Endothelial cell of umbilical vein (primary cell): Measurements from ENCODE around the gene TRIM46. TPM values are rescaled to one million over a fixed set of nuclear protein-coding genes. Genes with fewer than 3 reads are reported as not detected.

Source experiments
- BruUV-seq: library from RNA; stranded (reverse); fragments of 400-500 nt; replicated peaks from 2 replicates; lab custom pipeline; 2021; lab: Mats Ljungman, UMichigan
- CTCF ChIA-PET: fragments of 300-600, 350-600 bp; sonication (Branson Sonifier 250); formaldehyde crosslinking; loops from one replicate; lab custom pipeline; 2021; ENCODE audit warnings: antibody characterized with exemption, inconsistent platforms; lab: Charles Lee
- POLR2A ChIA-PET: fragments of 300-600, 350-600 bp; sonication (Branson Sonifier 250); formaldehyde crosslinking; loops from one replicate; lab custom pipeline; 2021; ENCODE audit warnings: antibody characterized with exemption, inconsistent platforms; lab: Charles Lee
- DNase-seq: peaks from one replicate; pipeline ENCODE4 v3.0.0-alpha.2; 2011; ENCODE audit warnings: low read depth, low spot score
- FAIRE-seq: peaks from 2 replicates; lab custom pipeline; 2011; peaks lifted over from hg19 to GRCh38; lab: Jason Lieb, UNC
- H2AFZ ChIP-seq: 2 replicates; pipeline ENCODE4 v1.6.0; 2012; ENCODE audit warnings: low read depth, low read length, control low read depth, inconsistent platforms
- H3K27ac ChIP-seq: 2 replicates; pipeline ENCODE4 v1.5.1; 2011; ENCODE audit warnings: low read depth, mild to moderate bottlenecking, control low read depth, low read length, moderate library complexity; ENCODE audit not compliant: insufficient read depth
- H3K27me3 ChIP-seq, 2 experiments: 2 replicates each; pipeline versions ENCODE4 v1.6.0 to v1.6.1; 2011; ENCODE audit warnings: low read length in 2 of 2, mixed read lengths in 1 of 2; ENCODE audit not compliant: control insufficient read depth in 2 of 2, insufficient read depth in 2 of 2
- H3K36me3 ChIP-seq, 2 experiments: 2 replicates in 1 of 2; 3 replicates in 1 of 2; pipeline ENCODE4 v1.5.1; 2011; ENCODE audit warnings: low read length in 2 of 2, mild to moderate bottlenecking in 1 of 2, moderate library complexity in 1 of 2; ENCODE audit not compliant: control insufficient read depth in 2 of 2, insufficient read depth in 2 of 2; ENCODE audit errors: extremely low read depth in 1 of 2
- H3K4me1 ChIP-seq: 3 replicates; pipeline ENCODE4 v1.5.1; 2011; ENCODE audit warnings: mild to moderate bottlenecking, low read length; ENCODE audit not compliant: control insufficient read depth, insufficient read depth; ENCODE audit errors: extremely low read depth
- H3K4me2 ChIP-seq: 2 replicates; pipeline ENCODE4 v1.6.1; 2011; ENCODE audit warnings: low read length, control low read depth, mixed read lengths; ENCODE audit not compliant: insufficient read depth
- H3K4me3 ChIP-seq, 3 experiments: fragments of 200-600 bp in 1 of 3; sonication (generic), shearing (Covaris generic) in 1 of 3; replicated peaks in 1 of 3; 2 replicates each; pipeline ENCODE4 v1.5.1; 2011 to 2016; ENCODE audit warnings: control low read depth in 3 of 3, low read length in 3 of 3, mild to moderate bottlenecking in 2 of 3, inconsistent platforms in 1 of 3, low read depth in 1 of 3, moderate library complexity in 1 of 3; ENCODE audit not compliant: insufficient read depth in 1 of 3
- H3K79me2 ChIP-seq: 2 replicates; pipeline ENCODE4 v1.6.0; 2012; ENCODE audit warnings: low read length, inconsistent platforms; ENCODE audit not compliant: control insufficient read depth, insufficient read depth
- H3K9ac ChIP-seq: replicated peaks from 2 replicates; pipeline ENCODE3; 2011; ENCODE audit warnings: low read length, control low read depth; ENCODE audit not compliant: insufficient read depth; ENCODE audit errors: extremely low read depth
- H3K9me1 ChIP-seq: replicated peaks from 3 replicates; pipeline ENCODE4 v1.6.0; 2011; ENCODE audit warnings: mild to moderate bottlenecking, low read length; ENCODE audit not compliant: control insufficient read depth, insufficient read depth; ENCODE audit errors: extremely low read depth
- H3K9me3 ChIP-seq: replicated peaks from 2 replicates; pipeline ENCODE4 v1.5.1; 2012; ENCODE audit warnings: low read length, inconsistent platforms; ENCODE audit not compliant: control insufficient read depth, insufficient read depth
- H4K20me1 ChIP-seq: replicated peaks from 2 replicates; pipeline ENCODE3; 2011; ENCODE audit warnings: mild to moderate bottlenecking, low read length; ENCODE audit not compliant: control insufficient read depth, insufficient read depth; ENCODE audit errors: extremely low read depth
- EZH2 ChIP-seq: IDR thresholded peaks from 2 replicates; pipeline ENCODE4 v1.6.1; 2012; ENCODE audit warnings: borderline replicate concordance, low read depth, mild to moderate bottlenecking, moderate library complexity, low read length, inconsistent platforms; ENCODE audit not compliant: severe bottlenecking
- FOS ChIP-seq: IDR thresholded peaks from 2 replicates; pipeline ENCODE4 v1.6.1; 2011; ENCODE audit warnings: mild to moderate bottlenecking, low read length, moderate library complexity, borderline replicate concordance; ENCODE audit not compliant: insufficient read depth
- GATA2 ChIP-seq: IDR thresholded peaks from 2 replicates; pipeline ENCODE4 v1.7.0; 2011; ENCODE audit warnings: low read depth, mild to moderate bottlenecking, moderate library complexity, mixed read lengths, low read length; ENCODE audit not compliant: insufficient read length, insufficient read depth
- JUN ChIP-seq: IDR thresholded peaks from 2 replicates; pipeline ENCODE4 v1.6.1; 2011; ENCODE audit warnings: borderline replicate concordance, low read depth; ENCODE audit not compliant: insufficient read length, insufficient read depth
- MYC ChIP-seq: IDR thresholded peaks from one replicate; pipeline ENCODE4 v1.6.1; 2011; ENCODE audit warnings: mild to moderate bottlenecking, low read depth, low read length
- POLR2A ChIP-seq: IDR thresholded peaks from 2 replicates; pipeline ENCODE4 v1.6.1; 2012; ENCODE audit warnings: low read depth, mild to moderate bottlenecking, control low read depth, low read length
- POLR2AphosphoS5 ChIP-seq: IDR thresholded peaks from 2 replicates; pipeline ENCODE4 v1.6.1; 2012; ENCODE audit warnings: low read depth, mild to moderate bottlenecking, control low read depth, low read length, moderate library complexity; ENCODE audit not compliant: insufficient read depth
- dilution Hi-C: fragments of 300-500 bp; cut with MboI; formaldehyde crosslinking; loops from one replicate; pipeline ENCODE4 v1.15.0; 2019; ENCODE audit warnings: low sequenced_read_pairs; ENCODE audit not compliant: extremely low pct_ligation_motif_present
- intact Hi-C: fragments of 100-400 bp; cut with micrococcal nuclease; formaldehyde crosslinking; loops from one replicate; pipeline ENCODE4 v1.10.0; 2022
- polyA plus RNA-seq, 4 experiments: library from polyadenylated mRNA; depleted of rRNA in 3 of 4; stranded (reverse) in 3 of 4; unstranded in 1 of 4; fragments of >200 nt; gene quantifications; 2 replicates each; pipeline versions ENCODE4 v1.2.1 to v1.2.3, GENCODE V29; 2011 to 2012; ENCODE audit warnings: missing spikeins in 1 of 4
- total RNA-seq: library from RNA; stranded (reverse); gene quantifications from 2 replicates; pipeline ENCODE4 v1.2.3, GENCODE V29; 2021
- TF ChIP-seq, protein P1 (sequence below): IDR thresholded peaks from 2 replicates; pipeline ENCODE4 v1.6.1; 2011; ENCODE audit not compliant: insufficient read depth, insufficient read length
- TF ChIP-seq, protein P2 (sequence below), 2 donors: IDR thresholded peaks; 1 replicate in 1 of 2; 2 replicates in 1 of 2; pipeline ENCODE4 v1.5.1; 2011; ENCODE audit warnings: low read length in 2 of 2, mild to moderate bottlenecking in 2 of 2, moderate library complexity in 2 of 2, control low read depth in 1 of 2, inconsistent platforms in 1 of 2, low read depth in 1 of 2; ENCODE audit not compliant: insufficient read depth in 1 of 2; ENCODE audit errors: extremely low read depth in 1 of 2

TRIM46 gene
- total and polyA plus RNA-seq, 2 donors (not counting 3 experiments of a cell fraction or from before 2014, with no cell fraction given), result 9.5 to 10.0 TPM

DNA sequence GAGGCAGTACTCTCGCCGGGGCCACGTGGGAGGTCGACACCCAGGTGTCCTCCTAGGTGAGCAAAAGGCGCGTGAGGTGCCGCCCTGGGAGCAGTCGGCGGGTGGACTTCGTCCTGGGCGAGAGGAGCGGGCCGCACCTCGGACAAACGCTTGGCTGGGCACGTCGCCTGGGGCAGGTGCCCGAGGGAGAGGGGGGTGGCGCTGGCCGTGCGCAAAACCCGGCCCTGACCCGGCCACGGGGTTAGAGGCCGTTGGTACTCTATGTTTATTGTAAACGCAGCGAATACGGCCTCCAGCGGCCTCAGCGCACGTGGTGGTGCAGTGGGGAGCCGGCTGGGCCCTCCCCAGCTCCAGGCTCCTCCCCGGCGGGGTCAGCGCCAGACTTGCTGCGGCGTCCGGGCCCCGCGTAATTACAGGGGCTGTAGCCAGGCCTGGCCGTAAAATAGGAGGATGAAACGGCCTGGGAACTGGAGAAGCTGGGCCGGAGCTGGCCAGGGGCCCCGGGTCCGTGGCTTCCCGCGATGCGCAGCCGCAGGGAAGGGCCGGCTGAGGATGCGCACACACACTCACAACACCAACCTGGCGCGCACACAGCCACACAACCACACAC, 47.6 kb upstream of the TRIM46 start:
- DNase-seq (peak; percentile 32), FAIRE-seq (no peak)
- Histone ChIP-seq H3K36me3 (peaks cover under 1 to 6% of the 10 kb centered on the region in 2 experiments), H4K20me1 (no peaks in the 10 kb centered on the region), H3K27ac (peak overlapping the region; percentile 90), H3K4me2 (no peak overlapping the region), H3K9me3 (no peaks in the 10 kb centered on the region), H3K4me1 (peaks cover 51% of the 10 kb centered on the region), H3K4me3 (no peak overlapping the region), H2AFZ (no peak overlapping the region), H3K79me2 (peaks cover 22% of the 10 kb centered on the region), H3K9me1 (no peaks in the 10 kb centered on the region), H3K27me3 (peaks cover 0 to under 1% of the 10 kb centered on the region in 2 experiments), H3K9ac (no peak overlapping the region)
- ChIA-PET CTCF (interaction anchor here (0.7 to 15.5 kb wide), 5 partner anchors 18 to 46 kb away, joined by 3 to 204 read pairs (median 5); partner anchors contain the start of gene KRTCAP2), POLR2A (no interaction called here)
- dilution Hi-C loops, result no loop called here
- BruUV-seq, result no TSS peak
- no peak for TF ChIP-seq POLR2A
- TF ChIP-seq FOS, result no peak
- no peak for TF ChIP-seq POLR2AphosphoS5
- no peak for TF ChIP-seq MYC
- TF ChIP-seq, protein P1, sequence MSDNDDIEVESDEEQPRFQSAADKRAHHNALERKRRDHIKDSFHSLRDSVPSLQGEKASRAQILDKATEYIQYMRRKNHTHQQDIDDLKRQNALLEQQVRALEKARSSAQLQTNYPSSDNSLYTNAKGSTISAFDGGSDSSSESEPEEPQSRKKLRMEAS, result no peak
- TF ChIP-seq JUN, result no peak
- TF ChIP-seq GATA2, result no peak
- TF ChIP-seq, protein P2, sequence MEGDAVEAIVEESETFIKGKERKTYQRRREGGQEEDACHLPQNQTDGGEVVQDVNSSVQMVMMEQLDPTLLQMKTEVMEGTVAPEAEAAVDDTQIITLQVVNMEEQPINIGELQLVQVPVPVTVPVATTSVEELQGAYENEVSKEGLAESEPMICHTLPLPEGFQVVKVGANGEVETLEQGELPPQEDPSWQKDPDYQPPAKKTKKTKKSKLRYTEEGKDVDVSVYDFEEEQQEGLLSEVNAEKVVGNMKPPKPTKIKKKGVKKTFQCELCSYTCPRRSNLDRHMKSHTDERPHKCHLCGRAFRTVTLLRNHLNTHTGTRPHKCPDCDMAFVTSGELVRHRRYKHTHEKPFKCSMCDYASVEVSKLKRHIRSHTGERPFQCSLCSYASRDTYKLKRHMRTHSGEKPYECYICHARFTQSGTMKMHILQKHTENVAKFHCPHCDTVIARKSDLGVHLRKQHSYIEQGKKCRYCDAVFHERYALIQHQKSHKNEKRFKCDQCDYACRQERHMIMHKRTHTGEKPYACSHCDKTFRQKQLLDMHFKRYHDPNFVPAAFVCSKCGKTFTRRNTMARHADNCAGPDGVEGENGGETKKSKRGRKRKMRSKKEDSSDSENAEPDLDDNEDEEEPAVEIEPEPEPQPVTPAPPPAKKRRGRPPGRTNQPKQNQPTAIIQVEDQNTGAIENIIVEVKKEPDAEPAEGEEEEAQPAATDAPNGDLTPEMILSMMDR (IDR thresholded peaks at IDR 0.05; ENCODE audit: extremely low read depth in 1 of 2, insufficient read depth in 1 of 2, low read depth in 1 of 2, low read length in 2 of 2), result no peak
- TF ChIP-seq EZH2, result no peak
- intact Hi-C loops, result loop anchor here (2.0 to 5.0 kb wide), 2 partner anchors 15 to 154 kb away; partner anchors contain the start of genes CKS1B, DPM3 and SHC1
